Hematopoietic multipotent progenitor cell (in vitro differentiated cells): ENCODE results near the gene SLC9A3. TPM values are rescaled to one million over a fixed set of nuclear protein-coding genes. Genes with fewer than 3 reads are reported as not detected.
"Not testable (repeated sequence)": the region's sequence is repeated elsewhere in the genome, so short reads cannot be mapped to it uniquely, and the experiment has no call there.

Experiments
- DNase-seq, 3 donors: peaks; one replicate each; pipeline ENCODE4 v3.0.0-alpha.2; 2011 to 2015; ENCODE audit warnings: low read depth in 2 of 3, low spot score in 2 of 3
- total RNA-seq: library from RNA; depleted of rRNA; stranded (reverse); fragments of >200 nt; gene quantifications from one replicate; pipeline ENCODE4 v1.2.3, GENCODE V29; 2012

The SLC9A3 gene
- 3.5 TPM for total RNA-seq

DNA sequence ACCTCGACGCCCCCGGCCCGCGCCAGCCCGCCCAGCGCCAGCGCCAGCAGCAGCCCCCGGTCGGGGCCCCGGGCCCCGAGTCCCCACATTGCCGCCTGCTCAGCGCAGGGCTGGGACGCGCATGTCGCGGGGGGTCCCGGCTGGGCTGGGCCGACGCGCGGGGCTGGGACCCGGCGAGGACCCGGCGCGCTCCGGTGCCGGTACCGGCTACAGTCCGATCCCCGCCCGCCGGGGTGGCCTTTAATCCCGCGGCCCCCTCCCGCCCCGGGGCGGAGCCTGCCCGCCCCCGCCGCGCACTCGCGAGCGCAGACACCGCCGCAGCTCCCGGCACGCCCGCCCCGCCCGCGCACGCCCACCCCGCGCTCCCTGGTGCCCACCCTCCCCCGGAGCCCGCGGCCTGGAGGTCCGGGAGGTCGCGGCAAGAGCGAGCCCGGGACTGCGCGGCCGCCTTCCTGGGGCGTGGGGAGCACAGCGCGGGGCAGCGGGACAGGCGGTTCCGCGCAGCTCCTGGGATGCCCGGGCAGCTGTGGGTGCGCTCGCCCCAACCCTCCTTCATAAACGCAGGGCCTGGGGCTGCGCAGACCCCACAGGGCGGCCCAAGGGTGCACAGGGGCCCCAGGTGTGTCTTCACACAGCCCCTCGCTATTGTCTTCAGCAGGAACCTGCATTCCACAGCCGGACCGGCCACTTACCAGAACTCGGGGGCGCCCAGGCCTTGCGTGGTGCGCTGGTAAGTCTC is at the start of gene SLC9A3:
SLC9A3 (minus strand) TSS at position 216 of the 739 bp plus-strand sequence.
- no peak for DNase-seq

DNA sequence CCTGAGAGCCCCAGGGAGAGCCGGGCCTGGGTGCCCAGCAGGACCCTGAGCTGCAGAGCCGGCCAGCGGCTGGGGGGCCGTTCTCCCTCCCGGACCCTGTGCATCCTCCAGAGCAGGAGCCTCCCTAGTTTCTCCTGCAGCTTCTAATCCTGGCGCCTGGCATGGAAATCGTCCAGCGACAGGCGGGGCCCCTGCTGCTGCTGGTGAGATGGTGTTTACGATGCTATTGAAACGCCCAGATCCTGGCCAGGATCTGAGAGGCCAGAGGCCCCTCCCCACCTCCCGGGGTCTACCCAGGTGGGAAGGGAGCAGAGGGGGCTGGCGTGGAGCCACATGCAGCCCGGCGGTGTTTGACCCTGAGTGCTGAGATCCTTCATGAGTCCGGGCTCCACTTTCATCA is 49.7 kb upstream of the SLC9A3 start:
- no peak for DNase-seq

DNA sequence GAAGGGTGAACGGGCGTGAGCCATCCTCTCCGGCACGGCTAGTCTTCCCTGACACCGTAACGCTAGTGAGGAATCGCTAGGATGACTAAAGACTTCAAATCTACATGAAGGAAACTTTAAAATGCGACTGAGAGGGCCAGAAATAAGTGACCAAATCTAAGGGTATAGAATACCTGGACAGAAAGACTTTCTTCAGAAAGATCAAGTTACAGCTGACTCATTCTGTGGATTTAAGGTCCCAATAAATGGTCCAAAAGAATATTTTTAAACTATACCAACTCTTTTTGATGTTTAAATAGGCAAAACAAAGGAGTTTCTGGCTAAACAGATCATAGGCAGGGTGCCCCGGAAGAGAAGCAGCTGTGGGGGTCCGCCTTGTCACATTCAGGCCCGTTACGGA is 49.0 kb upstream of the SLC9A3 start:
- no peak for DNase-seq

DNA sequence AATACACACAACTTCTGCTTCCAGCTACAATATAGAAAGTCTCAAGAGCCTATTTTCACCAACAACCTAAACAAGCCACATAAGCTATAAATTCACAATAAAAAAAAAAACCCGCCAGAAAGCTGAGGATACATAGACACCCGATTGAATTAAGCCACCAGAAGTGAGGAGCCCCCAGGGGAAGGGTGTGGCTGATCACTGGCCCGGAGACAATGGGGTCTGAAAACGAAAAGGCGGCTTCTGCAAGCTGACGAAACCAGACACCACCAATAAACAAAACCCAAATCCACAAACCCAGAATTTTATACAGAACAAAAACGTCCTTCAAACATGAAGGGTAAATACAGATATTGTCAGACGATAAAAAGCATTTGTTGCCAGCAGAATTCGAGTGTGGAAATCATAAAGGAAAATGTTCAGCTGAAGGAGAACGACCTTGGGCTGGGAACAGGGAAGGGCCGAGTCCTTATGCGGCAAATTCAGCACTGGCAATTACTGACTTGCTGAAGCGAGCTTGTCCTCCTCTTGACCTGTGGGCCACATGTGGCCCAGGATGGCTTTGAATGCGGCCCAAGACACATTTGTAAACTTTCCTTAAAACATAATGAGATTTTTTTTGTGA is 48.3 kb upstream of the SLC9A3 start:
- DNase-seq = no peak

DNA sequence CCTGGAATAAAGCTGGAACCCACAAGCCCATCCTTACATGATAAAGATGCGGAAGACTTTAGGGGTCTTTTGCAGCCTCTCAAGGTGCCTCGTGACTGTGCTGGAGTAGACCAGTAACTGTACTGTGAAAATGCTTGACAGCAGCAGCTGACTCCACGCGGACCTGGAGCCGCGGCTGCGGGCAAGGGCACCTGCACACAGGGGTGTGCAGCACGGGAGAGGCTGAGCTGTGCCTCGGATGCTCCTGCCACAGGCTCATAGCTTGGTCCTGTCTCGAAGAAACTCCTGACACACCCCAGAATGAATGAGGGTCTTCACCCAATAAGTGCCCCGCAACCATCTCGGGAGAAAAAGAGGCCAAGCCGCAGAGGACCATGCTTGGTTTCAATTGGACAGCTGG is 47.5 kb upstream of the SLC9A3 start:
- no peak for DNase-seq

DNA sequence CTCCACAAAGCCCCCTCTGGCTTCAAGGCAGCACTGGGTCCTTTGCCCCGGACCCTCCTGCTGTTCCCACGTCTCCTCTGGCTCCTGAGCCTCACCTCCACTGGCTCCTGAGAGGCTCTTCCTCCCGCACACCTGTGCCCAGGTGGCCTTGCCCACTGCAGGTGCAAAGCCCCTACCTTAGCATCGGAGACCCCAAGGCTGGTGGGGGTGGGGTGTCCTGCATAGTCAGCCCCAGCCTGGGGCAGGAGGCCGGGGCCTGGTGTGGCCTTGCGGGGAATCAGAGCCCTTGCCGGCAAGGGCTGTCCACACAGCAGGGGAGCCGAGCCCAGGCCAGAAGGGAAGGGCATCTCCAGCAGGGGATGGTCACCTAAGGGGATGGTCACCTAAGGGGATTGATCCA is 46.6 kb upstream of the SLC9A3 start:
- no peak for DNase-seq

DNA sequence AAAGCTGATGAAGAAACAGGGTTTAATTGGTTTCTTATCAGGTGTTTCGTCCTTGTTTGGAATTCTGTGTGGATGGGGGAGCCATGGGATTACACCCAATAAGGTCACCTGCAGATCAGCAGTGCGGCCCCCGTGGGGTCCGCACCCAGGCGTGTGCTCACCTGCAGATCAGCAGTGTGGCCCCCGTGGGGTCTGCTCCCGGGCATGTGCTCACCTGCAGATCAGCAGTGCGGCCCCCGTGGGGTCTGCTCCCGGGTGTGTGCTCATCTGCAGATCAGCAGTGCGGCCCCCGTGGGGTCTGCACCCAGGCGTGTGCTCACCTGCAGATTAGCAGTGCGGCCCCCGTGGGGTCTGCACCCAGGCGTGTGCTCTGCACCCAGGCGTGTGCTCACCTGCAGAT is 46.2 kb upstream of the SLC9A3 start:
- DNase-seq = no peak

DNA sequence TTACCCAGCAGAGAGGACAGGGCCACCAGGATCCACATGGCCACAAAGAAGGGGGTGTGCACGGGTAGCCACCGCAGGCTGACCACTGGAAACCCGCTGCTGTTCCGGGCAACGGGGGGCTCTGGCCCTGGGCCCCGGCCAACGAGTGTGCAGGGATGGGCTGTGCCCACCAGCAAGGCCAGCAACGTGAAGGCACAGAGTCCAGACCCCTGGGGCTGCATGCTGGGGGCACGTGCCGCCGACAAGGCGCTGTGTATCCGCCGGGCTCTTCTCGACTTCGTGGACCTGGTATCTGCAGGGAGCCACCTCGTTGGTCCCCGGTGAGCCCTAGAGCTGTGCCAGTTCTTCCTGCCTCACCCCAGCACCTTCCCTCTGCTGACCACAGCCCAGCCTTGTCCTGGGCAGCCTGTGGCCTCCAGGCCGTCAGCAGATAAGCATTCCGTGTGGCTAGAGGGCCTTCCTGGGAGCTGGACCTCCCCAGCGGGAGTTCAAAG is 45.7 kb upstream of the SLC9A3 start:
- DNase-seq = no peak

DNA sequence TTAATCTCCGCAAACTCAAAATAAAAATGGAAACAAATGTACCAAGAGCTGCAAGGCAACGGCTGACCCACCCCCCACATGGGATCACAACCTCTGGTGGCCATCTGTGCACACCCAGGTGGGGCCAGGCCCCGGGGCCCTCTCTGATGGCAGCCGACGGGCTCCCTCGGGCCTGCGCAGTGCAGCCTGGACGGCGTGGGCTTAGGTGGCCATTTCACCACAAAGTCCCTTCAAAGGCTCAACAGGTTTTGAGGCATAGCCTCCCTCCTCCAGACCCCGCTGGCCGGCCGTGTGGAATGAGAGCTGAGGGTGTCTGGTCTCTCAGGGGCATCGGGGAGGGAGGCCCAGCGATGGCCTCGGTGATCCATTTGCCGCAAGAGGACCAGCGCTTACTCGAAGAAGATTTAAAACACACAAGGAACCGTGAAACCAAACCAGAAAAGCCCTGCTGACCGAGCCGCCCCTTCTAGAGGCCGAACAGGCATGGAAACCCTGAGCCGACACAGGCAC is 45.2 kb upstream of the SLC9A3 start:
- DNase-seq = no peak

DNA sequence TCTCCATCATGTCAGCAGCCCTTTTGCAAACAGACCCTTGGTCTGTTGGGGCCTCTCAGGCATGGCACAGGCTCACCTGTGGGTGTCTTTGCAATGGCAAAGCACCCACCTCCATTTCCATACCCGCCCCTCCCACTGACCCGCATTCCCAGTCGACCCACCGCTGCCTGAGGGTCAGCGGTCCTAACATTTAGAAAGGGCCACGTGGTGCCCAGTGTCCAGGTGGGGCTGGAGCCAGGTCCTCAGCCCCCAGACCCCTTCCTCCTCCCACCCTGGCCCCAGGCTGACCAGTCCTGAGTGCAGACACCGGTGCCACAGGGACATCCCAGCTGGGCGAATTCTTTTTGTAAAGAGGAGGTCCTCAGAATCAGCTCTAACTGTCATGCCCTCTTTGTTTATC is 44.6 kb upstream of the SLC9A3 start:
- DNase-seq = no peak

DNA sequence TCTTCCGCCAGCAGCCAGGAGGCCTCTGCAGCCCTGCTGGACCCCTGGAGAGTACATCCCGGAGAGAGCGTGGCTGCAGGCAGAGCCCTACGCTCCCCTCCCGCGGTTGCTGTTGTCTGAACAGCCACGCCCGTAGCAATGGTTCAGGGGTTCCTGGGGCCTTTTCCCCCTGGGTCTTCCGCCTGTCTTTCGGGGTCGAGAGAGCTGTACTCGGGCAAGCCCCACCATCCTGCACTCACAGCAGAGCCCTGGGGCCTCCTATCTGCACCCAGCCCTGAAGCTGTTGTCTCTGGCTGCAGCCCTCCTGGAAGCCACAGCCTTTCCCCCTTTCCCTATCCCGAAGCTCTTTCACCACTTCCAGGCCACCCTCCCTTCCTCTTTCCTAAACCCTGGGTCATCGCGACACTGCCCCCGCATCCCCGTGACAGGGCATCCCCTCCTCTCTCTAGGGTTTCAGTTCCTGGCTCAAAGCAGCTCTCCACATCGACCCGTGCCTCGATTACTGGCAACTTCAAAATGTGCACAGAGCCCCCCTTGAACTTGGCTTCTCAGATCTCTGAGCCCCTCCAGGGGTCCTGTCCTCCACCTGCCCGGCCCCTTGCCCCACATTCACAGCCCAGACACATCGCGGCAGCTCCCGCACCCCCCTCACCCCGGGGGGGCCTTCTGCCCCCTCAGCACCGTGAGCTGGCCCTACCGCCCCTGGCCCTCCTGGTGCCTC is 44.0 kb upstream of the SLC9A3 start:
- DNase-seq = no peak

DNA sequence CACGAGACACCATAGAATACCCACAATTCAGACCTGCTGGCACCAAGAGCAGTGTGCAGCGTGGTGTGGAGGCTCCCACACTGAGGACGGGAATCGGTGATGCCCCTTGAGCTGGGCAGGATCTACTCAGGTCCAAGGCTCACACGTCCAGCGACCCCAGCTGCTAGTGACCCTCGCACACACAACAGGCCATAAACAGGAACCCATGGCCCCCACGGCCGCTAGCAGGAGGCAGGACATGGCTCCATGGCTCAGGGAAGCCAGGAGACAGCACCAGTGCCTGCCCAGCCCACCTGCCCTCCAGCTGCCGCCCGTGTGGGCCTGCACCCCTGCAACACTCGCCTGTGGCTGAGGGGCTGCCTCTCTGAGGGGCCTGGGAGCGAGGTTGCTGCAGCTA is 43.4 kb upstream of the SLC9A3 start:
- DNase-seq = no peak

DNA sequence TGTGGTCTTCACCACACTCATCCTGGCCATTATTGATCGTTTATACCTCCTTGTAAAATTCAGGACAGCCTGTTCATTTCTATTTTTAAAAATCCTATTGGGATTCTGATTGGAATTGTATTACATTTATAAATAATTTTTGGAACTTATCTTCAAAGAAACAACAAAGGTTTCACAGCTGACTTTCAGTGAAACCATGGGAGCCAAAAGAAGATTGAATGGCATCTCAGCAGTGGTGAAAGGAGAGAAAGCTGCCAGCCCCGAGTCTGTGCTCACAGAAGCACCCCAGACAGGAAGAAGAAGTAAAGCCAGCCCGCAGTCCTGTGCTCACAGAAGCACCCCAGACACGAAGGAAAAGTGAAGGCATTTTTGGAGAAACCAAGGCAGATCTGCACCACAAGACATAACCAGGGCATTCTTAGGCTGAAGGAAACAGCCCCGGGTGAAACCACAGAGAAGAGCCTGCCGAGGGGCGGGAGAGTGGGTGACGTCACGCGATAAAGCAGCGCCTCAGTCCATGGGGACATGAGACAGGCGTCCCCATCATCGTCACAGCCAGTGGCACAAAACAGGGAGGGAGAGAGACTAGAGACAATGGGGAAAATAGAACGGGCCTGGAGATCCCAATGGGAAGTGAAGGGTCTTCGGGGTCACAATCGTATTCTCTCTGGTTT is 42.5 kb upstream of the SLC9A3 start:
- no peak for DNase-seq

DNA sequence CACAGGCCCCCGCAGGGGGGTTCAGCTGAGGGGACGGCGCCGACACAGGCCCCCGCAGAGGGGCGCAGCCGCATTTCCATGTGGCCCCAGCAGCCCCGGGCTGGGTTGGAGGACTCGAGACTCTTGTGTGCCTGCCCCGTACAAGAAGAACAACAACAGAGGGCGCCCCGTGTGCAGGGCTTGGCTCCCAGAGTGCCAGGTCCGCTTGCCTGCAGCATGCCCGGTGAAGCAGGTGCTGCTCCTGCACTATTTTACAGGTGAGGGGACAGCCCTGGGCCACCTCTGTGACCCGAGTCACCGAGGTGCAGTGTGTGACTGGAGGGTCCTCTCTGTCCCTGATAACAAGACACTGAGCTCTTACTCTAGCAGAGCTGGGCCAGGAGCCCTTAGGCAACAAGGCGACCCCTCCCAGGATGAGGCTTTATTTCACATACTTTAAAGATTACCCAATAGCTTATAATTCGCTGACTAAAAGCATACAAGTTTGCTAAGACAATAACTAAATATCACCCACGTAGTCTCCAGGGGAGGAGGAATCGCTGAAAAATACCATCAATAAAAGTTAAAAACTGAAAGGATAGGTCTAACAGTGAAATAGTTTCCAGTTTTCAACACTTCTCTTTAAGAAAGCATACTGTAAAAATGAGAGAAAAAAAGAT is 41.7 kb upstream of the SLC9A3 start:
- DNase-seq = no peak

DNA sequence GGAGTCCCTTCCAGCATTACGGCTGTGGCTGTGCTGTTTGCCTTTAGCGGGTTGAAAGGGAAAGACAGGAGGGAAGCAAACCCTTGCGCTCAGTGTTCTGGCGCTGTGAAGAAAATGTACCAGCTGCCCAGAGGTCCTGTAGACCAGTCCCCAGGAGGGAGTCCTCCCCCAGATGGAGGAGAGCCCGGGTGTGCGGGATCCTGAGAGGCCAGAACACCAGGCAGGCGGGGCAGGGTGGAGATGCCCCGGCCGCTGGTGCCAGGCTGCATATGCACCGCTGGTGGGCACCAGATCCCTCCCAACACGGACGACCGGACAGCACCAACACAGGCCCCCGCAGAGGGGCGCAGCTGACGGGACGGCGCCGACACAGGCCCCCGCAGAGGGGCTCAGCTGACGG is 37.2 kb upstream of the SLC9A3 start:
- DNase-seq = no peak

DNA sequence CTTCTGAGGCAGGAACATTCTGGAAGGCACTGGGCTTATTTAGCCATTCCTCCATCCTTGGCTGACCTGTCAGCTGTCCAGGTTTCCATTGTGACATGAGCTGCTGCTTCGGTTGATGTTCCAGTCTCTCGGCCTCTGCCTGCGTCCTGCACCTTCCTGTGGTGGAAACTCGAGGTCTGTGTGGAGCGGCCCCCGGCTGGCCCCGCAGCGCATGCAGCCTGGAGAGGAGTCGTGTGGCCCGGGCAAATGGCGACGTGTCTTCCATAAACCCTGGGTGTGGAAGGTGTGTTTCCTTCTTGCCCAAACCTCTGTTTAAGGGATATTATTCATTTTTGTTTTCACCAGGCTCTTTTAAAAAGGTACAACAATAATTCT is 36.5 kb upstream of the SLC9A3 start:
- DNase-seq = no peak

DNA sequence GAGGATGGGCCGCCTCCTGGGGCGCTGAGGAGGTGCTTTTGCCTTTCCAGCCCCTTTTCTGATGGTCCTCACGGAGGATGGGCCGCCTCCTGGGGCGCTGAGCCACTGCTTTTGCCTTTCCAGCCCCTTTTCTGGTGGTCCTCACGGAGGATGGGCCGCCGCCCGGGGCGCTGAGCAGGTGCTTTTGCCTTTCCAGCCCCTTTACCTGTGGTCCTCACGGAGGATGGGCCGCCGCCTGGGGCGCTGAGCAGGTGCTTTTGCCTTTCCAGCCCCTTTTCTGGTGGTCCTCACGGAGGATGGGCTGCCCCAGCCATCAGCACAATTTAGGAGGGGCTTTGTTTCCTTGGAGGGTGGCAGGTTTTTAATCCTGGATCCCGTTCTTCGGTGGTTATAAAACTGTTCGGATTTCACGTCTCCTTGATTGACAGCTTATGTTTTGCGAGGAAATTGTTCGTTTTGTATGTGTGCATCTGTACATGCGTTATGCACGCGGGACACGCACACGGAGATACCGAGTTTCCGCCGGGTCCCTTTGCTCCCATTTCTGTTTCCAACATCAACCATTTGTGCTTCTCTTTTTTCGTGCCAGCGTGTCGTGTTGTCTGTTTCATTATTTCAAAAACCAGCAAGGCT is 34.7 kb upstream of the SLC9A3 start:
- no peak for DNase-seq

DNA sequence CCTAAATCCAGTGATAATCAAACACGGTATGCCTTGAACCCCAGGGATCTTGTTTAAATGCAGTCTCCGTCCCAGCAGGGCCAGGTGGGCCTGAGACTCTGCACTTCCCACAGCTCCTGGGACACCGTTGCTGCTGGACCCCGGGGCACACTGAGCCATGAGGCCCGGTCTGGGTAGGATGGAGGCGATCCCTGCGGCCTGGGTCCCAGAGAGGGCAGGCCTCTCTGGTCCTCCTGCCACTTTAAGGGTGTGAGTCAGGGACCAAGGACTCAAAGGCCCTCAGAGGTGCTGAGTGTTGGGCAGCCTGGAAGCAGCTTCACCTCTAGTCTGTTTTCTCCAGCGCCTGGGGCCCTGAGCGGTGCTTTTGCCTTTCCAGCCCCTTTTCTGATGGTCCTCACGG is 34.1 kb upstream of the SLC9A3 start:
- DNase-seq = no peak

DNA sequence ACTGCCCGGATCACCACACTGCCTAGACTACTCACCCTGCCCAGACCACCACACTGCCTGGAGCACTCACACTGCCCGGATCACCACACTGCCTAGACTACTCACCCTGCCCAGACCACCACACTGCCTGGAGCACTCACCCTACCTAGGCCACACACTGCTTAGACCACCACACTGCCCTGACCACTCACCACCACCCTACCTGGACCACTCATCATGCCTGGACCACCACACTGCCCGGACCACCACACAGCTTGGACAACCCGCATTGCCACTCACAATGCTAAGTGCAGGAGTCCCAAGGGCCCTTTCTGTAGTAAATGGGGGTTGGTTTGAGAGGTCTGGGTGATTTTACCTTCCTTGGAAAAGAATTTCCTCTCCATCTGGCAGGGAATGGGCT is 33.7 kb upstream of the SLC9A3 start:
- not testable (repeated sequence) for DNase-seq

DNA sequence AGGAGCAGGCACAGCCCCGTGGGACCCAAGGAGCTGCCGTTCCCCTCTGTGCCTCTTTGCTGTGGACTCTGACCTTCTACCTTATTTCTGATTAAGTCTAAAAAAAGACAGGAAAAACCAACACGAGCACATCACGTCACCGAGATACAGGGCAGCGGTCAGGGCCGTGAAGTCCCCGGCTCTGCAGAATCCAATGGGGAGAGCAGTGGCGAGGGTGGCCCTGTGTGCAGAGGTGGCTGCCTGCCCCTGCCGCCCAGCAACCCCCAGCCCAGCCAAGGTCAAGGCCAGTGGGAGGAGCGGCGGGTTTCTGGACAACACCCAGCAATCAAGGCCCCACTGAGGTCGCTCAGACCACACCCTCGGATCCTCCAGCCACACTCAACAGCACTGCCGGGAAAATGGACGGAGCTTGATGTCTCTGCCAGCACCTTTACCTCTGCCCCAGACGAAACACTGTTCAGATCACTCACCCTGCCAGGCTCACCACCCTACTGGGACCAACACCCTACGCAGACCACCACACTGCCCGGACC is 32.7 kb upstream of the SLC9A3 start:
- no peak for DNase-seq
